Fibroblast of mammary gland (primary cell): ENCODE results near the gene HERC3.

Source experiments
- DNase-seq: peaks from one replicate; pipeline ENCODE4 v3.0.0-alpha.2; 2010; ENCODE audit warnings: low read depth
- H3K4me3 ChIP-seq: 2 replicates; pipeline ENCODE4 v1.5.1; 2011; ENCODE audit warnings: low read depth, mild to moderate bottlenecking, low read length, moderate library complexity; ENCODE audit not compliant: control insufficient read depth
- CTCF ChIP-seq: conservative IDR thresholded peaks from 2 replicates; pipeline ENCODE4 v1.5.1; 2011; ENCODE audit warnings: low read depth, low read length, inconsistent platforms; ENCODE audit not compliant: control insufficient read depth, insufficient read depth

The HERC3 gene

DNA sequence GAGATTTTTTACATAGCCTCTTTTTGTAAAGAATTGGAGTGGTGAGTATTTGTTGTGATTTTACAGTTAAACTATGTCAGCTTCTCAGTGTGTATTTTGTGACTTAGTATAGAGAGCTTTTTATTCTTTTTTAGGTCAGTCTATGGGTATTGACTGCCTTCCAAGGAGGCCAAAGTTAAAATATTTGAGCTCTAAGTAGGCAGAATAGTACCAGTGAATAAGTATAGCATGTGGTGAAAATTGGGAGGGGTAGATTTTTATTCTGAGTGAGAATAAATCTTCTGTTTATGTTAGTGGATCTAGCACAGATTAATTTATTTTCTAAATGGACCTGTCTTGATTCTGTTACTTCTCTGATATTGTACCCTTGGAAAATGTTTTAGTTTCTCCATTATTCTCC lies 37.5 kb downstream of the HERC3 start:
- peak; percentile 62 for DNase-seq
- H3K4me3 ChIP-seq: no peak overlapping the region
- TF ChIP-seq CTCF: no peak

GRCh38 chr4:88630756-88631155 lies 38.5 kb downstream of the HERC3 start:
- DNase-seq: peak; percentile 89
- no peak for TF ChIP-seq CTCF
- no peak overlapping the region for H3K4me3 ChIP-seq

DNA sequence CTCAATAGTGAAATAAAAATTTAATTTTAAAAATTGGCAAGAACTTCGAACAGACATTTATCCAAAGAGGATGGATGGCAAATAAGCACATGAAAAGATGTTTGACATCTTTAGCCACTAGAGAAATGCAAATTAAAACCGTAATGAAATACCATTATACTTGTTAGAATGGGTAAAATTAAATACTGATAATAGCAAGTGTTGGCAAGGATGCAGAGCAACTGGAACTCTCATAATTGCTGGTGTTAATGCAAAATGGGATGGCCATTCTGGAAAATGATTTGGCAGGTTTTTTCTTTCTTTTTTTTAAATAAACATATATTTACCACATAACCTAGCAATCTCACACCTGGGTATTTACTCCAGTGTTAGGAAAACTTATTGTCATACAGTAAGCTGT lies 51.7 kb downstream of the HERC3 start:
- no peak for TF ChIP-seq CTCF
- no peak for DNase-seq
- no peak overlapping the region for H3K4me3 ChIP-seq

GRCh38 chr4:88645994-88646393 lies 53.7 kb downstream of the HERC3 start:
- H3K4me3 ChIP-seq: no peak overlapping the region
- no peak for DNase-seq
- no peak for TF ChIP-seq CTCF

- no peak for TF ChIP-seq CTCF
Observed at GRCh38 chr4:88646528-88647280, 54.4 kb downstream of the HERC3 start.

GRCh38 chr4:88649716-88650115 lies 57.4 kb downstream of the HERC3 start:
- H3K4me3 ChIP-seq: no peak overlapping the region
- no peak for DNase-seq
- TF ChIP-seq CTCF: no peak

More at GRCh38 chr4:88646528-88647280, 54.4 kb downstream of the HERC3 start:
- no peak overlapping the region for H3K4me3 ChIP-seq
- no peak for DNase-seq
